AG09319 (cell line): ENCODE measurements around the gene SERPING1.

Experiments used
- DNase-seq: peaks from one replicate; pipeline ENCODE4 v3.0.0-alpha.2; 2010; ENCODE audit warnings: low read depth; ENCODE audit errors: extremely low read depth
- TF ChIP-seq, protein P1 (sequence below): IDR thresholded peaks from 2 replicates; pipeline ENCODE4 v1.5.1; 2011; ENCODE audit warnings: low read depth, mild to moderate bottlenecking, inconsistent platforms, low read length, moderate library complexity

Gene SERPING1

DNA sequence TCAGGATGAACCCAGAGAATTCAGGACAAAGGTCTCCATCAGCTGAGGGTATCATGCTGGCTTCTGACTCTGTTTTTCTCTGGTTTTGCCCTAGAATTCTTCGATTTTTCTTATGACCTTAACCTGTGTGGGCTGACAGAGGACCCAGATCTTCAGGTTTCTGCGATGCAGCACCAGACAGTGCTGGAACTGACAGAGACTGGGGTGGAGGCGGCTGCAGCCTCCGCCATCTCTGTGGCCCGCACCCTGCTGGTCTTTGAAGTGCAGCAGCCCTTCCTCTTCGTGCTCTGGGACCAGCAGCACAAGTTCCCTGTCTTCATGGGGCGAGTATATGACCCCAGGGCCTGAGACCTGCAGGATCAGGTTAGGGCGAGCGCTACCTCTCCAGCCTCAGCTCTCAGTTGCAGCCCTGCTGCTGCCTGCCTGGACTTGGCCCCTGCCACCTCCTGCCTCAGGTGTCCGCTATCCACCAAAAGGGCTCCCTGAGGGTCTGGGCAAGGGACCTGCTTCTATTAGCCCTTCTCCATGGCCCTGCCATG lies 16.8 kb downstream of the SERPING1 start:
- DNase-seq: no peak
- TF ChIP-seq, protein P1, sequence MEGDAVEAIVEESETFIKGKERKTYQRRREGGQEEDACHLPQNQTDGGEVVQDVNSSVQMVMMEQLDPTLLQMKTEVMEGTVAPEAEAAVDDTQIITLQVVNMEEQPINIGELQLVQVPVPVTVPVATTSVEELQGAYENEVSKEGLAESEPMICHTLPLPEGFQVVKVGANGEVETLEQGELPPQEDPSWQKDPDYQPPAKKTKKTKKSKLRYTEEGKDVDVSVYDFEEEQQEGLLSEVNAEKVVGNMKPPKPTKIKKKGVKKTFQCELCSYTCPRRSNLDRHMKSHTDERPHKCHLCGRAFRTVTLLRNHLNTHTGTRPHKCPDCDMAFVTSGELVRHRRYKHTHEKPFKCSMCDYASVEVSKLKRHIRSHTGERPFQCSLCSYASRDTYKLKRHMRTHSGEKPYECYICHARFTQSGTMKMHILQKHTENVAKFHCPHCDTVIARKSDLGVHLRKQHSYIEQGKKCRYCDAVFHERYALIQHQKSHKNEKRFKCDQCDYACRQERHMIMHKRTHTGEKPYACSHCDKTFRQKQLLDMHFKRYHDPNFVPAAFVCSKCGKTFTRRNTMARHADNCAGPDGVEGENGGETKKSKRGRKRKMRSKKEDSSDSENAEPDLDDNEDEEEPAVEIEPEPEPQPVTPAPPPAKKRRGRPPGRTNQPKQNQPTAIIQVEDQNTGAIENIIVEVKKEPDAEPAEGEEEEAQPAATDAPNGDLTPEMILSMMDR: no peak

DNA sequence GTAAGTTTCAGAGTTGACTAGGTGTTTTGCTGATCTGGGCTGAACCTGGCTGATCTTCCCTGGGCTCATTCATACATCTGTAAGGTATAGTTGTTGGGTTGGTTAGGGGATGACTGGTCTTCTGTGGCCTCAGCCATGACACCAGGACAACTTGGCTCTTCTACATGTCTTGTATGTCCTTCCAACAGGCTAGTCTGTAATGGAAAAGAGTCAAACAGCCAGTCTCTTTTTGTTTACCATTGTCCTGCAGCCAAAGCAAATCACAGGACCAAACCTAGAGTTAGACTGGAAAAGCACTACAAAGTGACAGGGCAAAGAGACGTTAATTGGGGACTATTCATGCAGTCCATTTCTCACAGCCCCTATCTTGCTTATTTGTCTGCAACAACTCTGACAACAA lies 17.8 kb downstream of the SERPING1 start:
- TF ChIP-seq, protein P1: no peak
- DNase-seq: no peak

- TF ChIP-seq, protein P1: no peak
- DNase-seq: no peak
Observed at GRCh38 chr11:57616595-57616994, 19.1 kb downstream of the SERPING1 start.

DNA sequence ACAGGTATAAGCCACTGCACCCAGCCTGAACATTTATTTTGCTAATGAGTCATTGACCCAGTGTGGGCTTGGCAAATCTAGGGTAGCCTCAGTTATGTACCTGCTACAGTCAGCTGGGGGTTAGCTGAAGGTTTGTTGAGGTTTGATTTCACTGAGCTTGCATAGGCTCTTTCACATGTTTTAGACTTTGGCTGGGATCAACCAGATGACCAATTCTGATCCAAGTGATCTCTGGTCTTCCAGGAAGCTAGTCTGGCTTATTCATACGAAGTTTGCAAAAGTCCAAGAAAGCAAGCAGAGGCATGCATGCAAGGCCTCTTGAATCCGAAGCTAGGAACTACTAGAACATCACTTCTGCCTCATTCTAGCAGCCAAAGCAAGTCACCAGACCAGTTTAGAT lies 21.0 kb downstream of the SERPING1 start:
- TF ChIP-seq, protein P1: no peak
- no peak for DNase-seq

GRCh38 chr11:57619331-57619730 lies 21.8 kb downstream of the SERPING1 start:
- TF ChIP-seq, protein P1: no peak
- DNase-seq: no peak

GRCh38 chr11:57620467-57620866 lies 23.0 kb downstream of the SERPING1 start:
- no peak for DNase-seq
- TF ChIP-seq, protein P1: no peak

DNA sequence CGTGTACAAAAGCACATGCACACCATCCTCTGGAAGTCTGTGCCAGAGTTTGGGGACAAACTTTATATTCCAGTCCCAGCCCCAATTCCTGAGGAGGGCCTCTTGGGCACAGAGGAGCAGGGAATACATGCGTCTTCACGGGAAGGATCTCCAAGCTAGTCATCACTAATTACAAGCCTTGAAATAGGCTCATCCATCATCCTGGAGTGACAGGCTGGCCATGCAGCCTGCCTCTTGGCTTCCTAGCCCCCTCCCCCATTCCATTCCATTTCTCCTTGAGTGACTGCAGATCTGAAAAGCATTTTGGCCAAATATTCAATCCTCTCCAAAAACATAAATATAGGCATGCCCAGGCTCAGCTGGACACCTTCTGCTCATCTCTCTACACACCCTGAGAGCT lies 24.8 kb downstream of the SERPING1 start:
- DNase-seq: no peak
- TF ChIP-seq, protein P1: no peak
